Mammary epithelial cell (primary cell): ENCODE data around the gene GPR18.

Experiments used
- CTCF ChIP-seq, 2 donors: IDR thresholded peaks in 1 of 2; conservative IDR thresholded peaks in 1 of 2; 2 replicates each; pipeline ENCODE4 v1.5.1; 2011 to 2012; ENCODE audit warnings: inconsistent platforms in 2 of 2, low read length in 2 of 2, mild to moderate bottlenecking in 2 of 2, control low read depth in 1 of 2, low read depth in 1 of 2; ENCODE audit not compliant: insufficient read depth in 1 of 2; ENCODE audit errors: extremely low read depth in 1 of 2
- EZH2 ChIP-seq: IDR thresholded peaks from 2 replicates; pipeline ENCODE4 v1.6.1; 2012; ENCODE audit warnings: low read length, inconsistent platforms, borderline replicate concordance

GRCh38 chr13:99217461-99218110 is 40.6 kb downstream of the GPR18 start:
- TF ChIP-seq CTCF (conservative IDR thresholded peaks at IDR 0.05 in 1 of 2, IDR thresholded peaks at IDR 0.05 in 1 of 2; ENCODE audit: extremely low read depth in 1 of 2, insufficient read depth in 1 of 2, low read depth in 1 of 2, low read length in 2 of 2), result no peak
- no peak for TF ChIP-seq EZH2
